Naive thymus-derived CD8-positive, alpha-beta T cell (primary cell): ENCODE measurements around the gene BEND3. TPM values are rescaled to one million over a fixed set of nuclear protein-coding genes. Genes with fewer than 3 reads are reported as not detected.

ENCODE experiments used
- ATAC-seq, 2 donors: fragments of 150-1000 bp; cut with Tn5 transposase in 1 of 2; sonication (Bioruptor Pico), chemical (Tn5 transposase) in 1 of 2; 1 replicate in 1 of 2; 2 replicates in 1 of 2; pipeline ENCODE4 v1.10.0; 2021; ENCODE audit warnings: mild to moderate bottlenecking in 2 of 2, moderate library complexity in 2 of 2
- POLR2A ChIA-PET: fragments of 350-600 bp; sonication (Branson Sonifier 250); formaldehyde crosslinking; loops from one replicate; lab custom pipeline; 2021; ENCODE audit warnings: antibody characterized with exemption; lab: Charles Lee
- DNase-seq, 10 donors: peaks; one replicate each; pipeline versions ENCODE4 v3.0.0 to v3.0.0-alpha.2; 2020 to 2022
- H3K27ac Mint-ChIP-seq, 10 donors: one replicate each; pipeline ENCODE4 v1.8.0; 2020 to 2022; ENCODE audit warnings: mild to moderate bottlenecking in 10 of 10, mixed read lengths in 10 of 10, moderate library complexity in 4 of 10, inconsistent platforms in 1 of 10
- H3K27me3 Mint-ChIP-seq, 5 donors: one replicate each; pipeline ENCODE4 v1.8.0; 2021 to 2022; ENCODE audit warnings: mixed read lengths in 5 of 5
- H3K36me3 Mint-ChIP-seq, 3 donors: one replicate each; pipeline ENCODE4 v1.8.0; 2020 to 2022; ENCODE audit warnings: mixed read lengths in 3 of 3, mild to moderate bottlenecking in 2 of 3, inconsistent platforms in 1 of 3
- H3K4me1 Mint-ChIP-seq, 4 donors: one replicate each; pipeline ENCODE4 v1.8.0; 2021 to 2022; ENCODE audit warnings: mixed read lengths in 4 of 4
- H3K4me3 Mint-ChIP-seq, 10 donors: one replicate each; pipeline ENCODE4 v1.8.0; 2020 to 2022; ENCODE audit warnings: mild to moderate bottlenecking in 10 of 10, mixed read lengths in 10 of 10, moderate library complexity in 6 of 10, inconsistent platforms in 1 of 10
- H3K9me3 Mint-ChIP-seq, 9 donors: one replicate each; pipeline ENCODE4 v1.8.0; 2020 to 2022; ENCODE audit warnings: mixed read lengths in 9 of 9, mild to moderate bottlenecking in 3 of 9, inconsistent platforms in 1 of 9, moderate library complexity in 1 of 9
- polyA plus RNA-seq, 3 donors: library from polyadenylated mRNA; unstranded; fragments of 300-500 nt; fragmentation: Illumina TruSeq; gene quantifications; one replicate each; pipeline ENCODE4 v1.2.3, GENCODE V29; 2021
- total RNA-seq, 8 experiments: library from RNA in 2 of 8; stranded (reverse) in 2 of 8; gene quantifications; one replicate each; pipeline ENCODE4 v1.2.3 and lab custom pipeline; 2021 to 2026

Gene BEND3
- total and polyA plus RNA-seq, 5 experiments from 2014 or later, result 0.25 to 2.0 (median 0.71) TPM

GRCh38 chr6:107116931-107117330 is 1.6 kb upstream of the BEND3 start:
- Mint-ChIP-seq H3K27ac (peak overlapping the region in 2 of 10 donors; percentile 5 to 46), H3K4me1 (peaks cover 5 to 21% (median 16%) of the 10 kb centered on the region in 4 donors), H3K36me3 (no peaks in the 10 kb centered on the region), H3K27me3 (peaks cover 0 to 3% (median 0%) of the 10 kb centered on the region in 5 donors), H3K4me3 (peak overlapping the region; percentile 0 to 92 (median 87)), H3K9me3 (no peaks in the 10 kb centered on the region)
- POLR2A ChIA-PET, result no interaction called here
- DNase-seq, result no peak
- ATAC-seq, result no peak

DNA sequence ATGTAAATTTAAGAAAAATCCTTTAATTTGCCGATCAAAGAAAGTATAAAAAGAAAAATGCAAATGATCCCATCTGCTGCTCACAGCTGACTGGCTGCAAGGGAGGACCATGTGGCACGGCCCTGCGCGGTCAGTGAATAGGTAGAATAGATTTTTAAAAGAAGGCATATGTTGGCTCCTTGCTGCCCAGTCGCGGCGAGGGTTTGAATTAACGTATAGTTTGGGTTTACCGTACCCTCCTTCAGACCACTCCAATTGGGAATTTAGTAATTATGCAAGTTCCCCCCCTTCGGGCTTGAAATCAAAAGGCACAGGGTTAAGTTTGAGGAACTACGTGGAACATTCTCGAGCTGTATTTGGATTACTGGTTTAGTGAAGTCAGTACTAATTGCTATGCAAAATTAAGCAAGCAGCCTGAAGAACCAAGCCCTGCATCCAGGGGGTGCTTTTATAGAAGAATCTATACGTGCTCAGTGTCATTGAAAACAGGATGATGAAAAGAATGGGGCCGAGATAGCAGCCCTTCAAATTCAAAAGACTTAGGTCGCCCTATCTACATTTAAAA is 1.1 kb upstream of the BEND3 start:
- peaks cover 5 to 21% (median 16%) of the 10 kb centered on the region in 4 donors for H3K4me1 Mint-ChIP-seq
- no peaks in the 10 kb centered on the region for H3K9me3 Mint-ChIP-seq
- peak overlapping the region; percentile 80 to 92 (median 87) for H3K4me3 Mint-ChIP-seq
- ATAC-seq (peak; percentile 13 to 41), DNase-seq (peak in 6 of 10 donors; percentile 1 to 32 (median 20))
- H3K27me3 Mint-ChIP-seq, result peaks cover 0 to 3% (median 0%) of the 10 kb centered on the region in 5 donors
- H3K27ac Mint-ChIP-seq, result peak overlapping the region in 5 of 10 donors; percentile 25 to 58 (median 45)
- no peaks in the 10 kb centered on the region for H3K36me3 Mint-ChIP-seq
- POLR2A ChIA-PET, result interaction anchor here (0.6 kb wide), 1 partner anchor 341 kb away, joined by 3 read pairs; no protein-coding TSS in a partner anchor

- H3K27ac Mint-ChIP-seq, result peak overlapping the region in 5 of 10 donors; percentile 45 to 82 (median 58)
- no peaks in the 10 kb centered on the region for H3K36me3 Mint-ChIP-seq
- H3K4me3 Mint-ChIP-seq, result peak overlapping the region; percentile 80 to 92 (median 87)
- peaks cover 0 to 3% (median 0%) of the 10 kb centered on the region in 5 donors for H3K27me3 Mint-ChIP-seq
- H3K4me1 Mint-ChIP-seq, result peaks cover 5 to 21% (median 16%) of the 10 kb centered on the region in 4 donors
- POLR2A ChIA-PET, result interaction anchor here (0.6 kb wide), 1 partner anchor 340 kb away, joined by 3 read pairs; no protein-coding TSS in a partner anchor
- peak; percentile 27 to 28 for ATAC-seq
- DNase-seq, result peak in 6 of 10 donors; percentile 5 to 30 (median 17)
- H3K9me3 Mint-ChIP-seq, result no peaks in the 10 kb centered on the region
Observed at GRCh38 chr6:107115695-107116327, 496 bp upstream of the BEND3 start.

DNA sequence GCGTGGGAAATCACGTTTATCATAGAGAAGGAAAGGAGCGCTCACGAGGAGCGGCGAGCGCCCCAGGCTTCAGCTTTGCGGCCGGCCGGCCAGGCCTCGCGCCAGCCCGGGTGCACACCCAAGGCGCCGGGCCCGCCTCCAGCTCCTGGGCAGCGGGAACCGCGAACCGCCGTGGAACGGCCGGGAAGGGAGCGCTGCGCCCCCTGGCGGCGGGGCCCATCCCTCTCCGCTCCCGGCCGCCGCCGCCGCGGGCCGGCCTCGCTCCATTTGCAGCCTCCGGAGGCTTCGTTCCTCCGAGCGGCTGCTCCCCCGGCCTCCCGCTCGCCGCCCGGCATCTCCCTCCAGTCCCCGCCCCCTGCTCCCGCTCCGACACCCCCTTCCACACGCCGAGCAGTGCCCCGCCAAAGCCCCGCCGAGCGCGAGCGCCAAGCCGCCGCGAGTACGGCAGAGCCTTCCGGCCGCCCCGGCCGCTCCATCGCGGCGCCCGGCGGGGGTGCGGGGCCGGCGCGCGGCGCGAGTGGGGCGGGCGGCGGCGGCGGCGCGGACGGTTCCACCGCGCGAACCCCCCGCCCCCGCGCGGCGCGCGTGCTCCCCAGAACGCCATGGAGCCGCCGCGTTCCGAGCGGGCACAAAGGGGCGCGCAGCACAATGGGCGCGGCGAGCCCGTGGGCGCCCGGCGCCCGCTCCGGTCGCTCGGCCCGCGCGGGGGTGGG is 946 bp downstream of the BEND3 start:
- Mint-ChIP-seq H3K27me3 (peaks cover 0 to 3% (median 0%) of the 10 kb centered on the region in 5 donors), H3K9me3 (no peaks in the 10 kb centered on the region), H3K36me3 (no peaks in the 10 kb centered on the region), H3K4me3 (peak overlapping the region; percentile 75 to 90 (median 80)), H3K27ac (peak overlapping the region in 2 of 10 donors; percentile 38 to 62), H3K4me1 (peaks cover 7 to 21% (median 16%) of the 10 kb centered on the region in 4 donors)
- POLR2A ChIA-PET, result interaction anchor here (0.5 kb wide), 1 partner anchor 737 kb away, joined by 3 read pairs; no protein-coding TSS in a partner anchor
- DNase-seq (peak; percentile 38 to 80 (median 68)), ATAC-seq (peak; percentile 68 to 69)

DNA sequence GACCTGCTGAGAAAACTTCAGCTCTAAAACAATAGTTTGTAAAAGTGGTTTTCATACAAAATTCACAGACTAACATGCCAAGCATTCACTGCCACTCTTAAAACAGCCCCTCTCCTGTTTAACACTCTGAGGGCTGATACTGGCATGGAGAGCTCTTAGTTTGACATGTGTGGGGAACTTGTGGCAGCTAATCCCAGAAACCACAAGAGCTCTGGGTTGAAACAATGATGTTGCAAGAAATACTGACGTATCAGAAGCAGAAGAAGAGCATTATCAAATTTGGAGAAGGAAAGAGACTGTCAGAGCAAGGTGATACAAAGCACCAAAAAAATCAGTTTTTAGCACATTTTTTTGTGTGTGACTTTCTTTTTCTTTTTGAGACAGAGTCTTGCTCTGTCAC is 5.1 kb downstream of the BEND3 start:
- Mint-ChIP-seq H3K4me1 (peaks cover 2 to 7% (median 6%) of the 10 kb centered on the region in 4 donors), H3K9me3 (no peaks in the 10 kb centered on the region), H3K27ac (peak overlapping the region in 2 of 10 donors; percentile 17 to 22), H3K27me3 (peaks cover 0 to 1% (median 0%) of the 10 kb centered on the region in 5 donors), H3K4me3 (no peak overlapping the region), H3K36me3 (peaks cover 0 to 1% (median 0%) of the 10 kb centered on the region in 3 donors)
- ATAC-seq (no peak), DNase-seq (no peak)
- POLR2A ChIA-PET, result no interaction called here

- ATAC-seq (no peak), DNase-seq (no peak)
- peak overlapping the region in 1 of 10 donors; percentile 1 for H3K27ac Mint-ChIP-seq
- H3K4me3 Mint-ChIP-seq, result no peak overlapping the region
- H3K4me1 Mint-ChIP-seq, result peaks cover 0 to 2% (median under 1%) of the 10 kb centered on the region in 4 donors
- H3K9me3 Mint-ChIP-seq, result no peaks in the 10 kb centered on the region
- POLR2A ChIA-PET, result no interaction called here
- H3K36me3 Mint-ChIP-seq, result peaks cover 0 to 1% (median 0%) of the 10 kb centered on the region in 3 donors
- H3K27me3 Mint-ChIP-seq, result peaks cover 0 to 1% (median 0%) of the 10 kb centered on the region in 5 donors
Observed at GRCh38 chr6:107108201-107108890, 7.0 kb downstream of the BEND3 start.

DNA sequence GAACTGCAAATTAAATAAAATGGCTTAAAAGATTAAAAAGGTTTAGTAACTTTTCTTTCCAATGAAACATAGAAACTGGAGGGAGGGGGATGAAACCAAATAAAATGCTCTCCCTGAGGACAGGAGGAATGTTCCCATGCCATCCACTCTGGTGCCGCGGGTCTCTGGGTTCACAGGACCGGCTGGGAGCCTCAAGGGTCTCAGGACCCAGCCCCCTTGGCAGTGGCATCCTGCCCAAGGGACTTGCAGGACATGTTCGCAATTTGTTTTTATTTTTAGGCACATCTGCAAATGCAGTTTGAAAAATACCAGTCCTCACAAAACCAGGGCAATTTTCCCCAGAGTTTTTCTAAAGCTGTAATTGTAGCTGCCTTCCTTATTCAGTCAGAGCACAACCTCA is 7.5 kb downstream of the BEND3 start:
- peaks cover 0 to 2% (median 0%) of the 10 kb centered on the region in 4 donors for H3K4me1 Mint-ChIP-seq
- H3K27ac Mint-ChIP-seq, result no peak overlapping the region
- H3K4me3 Mint-ChIP-seq, result no peak overlapping the region
- ATAC-seq, result no peak
- no peaks in the 10 kb centered on the region for H3K9me3 Mint-ChIP-seq
- H3K27me3 Mint-ChIP-seq, result peaks cover 0 to 1% (median 0%) of the 10 kb centered on the region in 5 donors
- POLR2A ChIA-PET, result no interaction called here
- DNase-seq, result no peak
- peaks cover 0 to 1% (median 0%) of the 10 kb centered on the region in 3 donors for H3K36me3 Mint-ChIP-seq

DNA sequence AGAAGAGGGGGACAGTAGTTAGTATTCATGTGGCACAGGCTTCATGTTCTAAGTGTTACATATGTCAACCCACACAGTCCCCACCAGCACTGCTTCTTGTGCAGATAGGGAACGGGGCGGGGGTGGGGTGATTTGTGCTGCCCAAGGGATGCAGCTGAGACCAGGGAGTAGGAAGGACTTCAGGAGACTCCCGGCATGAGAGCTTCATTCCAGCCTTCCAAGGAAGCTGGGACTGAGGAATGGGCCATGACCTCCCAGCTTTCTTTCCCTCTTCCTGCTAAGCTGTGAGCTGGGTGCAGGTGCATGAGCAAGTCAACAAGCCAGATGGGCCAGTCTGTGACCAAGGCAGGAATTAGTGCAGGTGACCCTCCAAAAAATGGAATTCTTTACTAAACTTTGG is 9.2 kb downstream of the BEND3 start:
- ATAC-seq (no peak), DNase-seq (no peak)
- no peak overlapping the region for H3K27ac Mint-ChIP-seq
- peaks cover 0 to 8% (median 0%) of the 10 kb centered on the region in 4 donors for H3K4me1 Mint-ChIP-seq
- no peaks in the 10 kb centered on the region for H3K9me3 Mint-ChIP-seq
- POLR2A ChIA-PET, result no interaction called here
- H3K36me3 Mint-ChIP-seq, result peaks cover 0 to 3% (median 1%) of the 10 kb centered on the region in 3 donors
- H3K27me3 Mint-ChIP-seq, result peaks cover 0 to 1% (median 0%) of the 10 kb centered on the region in 5 donors
- H3K4me3 Mint-ChIP-seq, result no peak overlapping the region

- ATAC-seq, result no peak
- Mint-ChIP-seq H3K36me3 (peaks cover 0 to 3% (median 1%) of the 10 kb centered on the region in 3 donors), H3K27ac (no peak overlapping the region), H3K4me3 (no peak overlapping the region), H3K9me3 (no peaks in the 10 kb centered on the region), H3K4me1 (peaks cover 0 to 8% (median 0%) of the 10 kb centered on the region in 4 donors), H3K27me3 (peaks cover 0 to 1% (median 0%) of the 10 kb centered on the region in 5 donors)
- no peak for DNase-seq
- POLR2A ChIA-PET, result no interaction called here
Observed at GRCh38 chr6:107105511-107106116, 9.7 kb downstream of the BEND3 start.

DNA sequence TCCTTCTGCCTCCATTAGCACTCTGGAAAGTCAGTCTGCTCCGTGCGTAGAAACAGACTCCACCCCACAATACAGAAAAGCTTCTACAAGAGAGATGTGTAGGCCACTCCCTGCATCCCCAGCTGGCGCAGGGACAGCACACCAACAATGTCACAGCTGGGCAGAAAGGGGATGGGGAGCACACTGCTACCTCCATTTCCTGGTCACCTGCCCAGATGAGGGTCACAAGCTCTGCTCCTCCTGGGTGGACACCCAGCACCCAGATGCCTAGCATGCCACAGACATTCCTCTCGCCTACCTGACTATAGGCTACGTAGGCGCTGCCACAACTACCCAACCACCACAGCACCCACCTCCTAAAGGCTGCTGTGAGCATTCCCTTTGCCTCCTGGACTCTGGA is 12.2 kb downstream of the BEND3 start:
- H3K36me3 Mint-ChIP-seq, result peaks cover 0 to 3% (median 1%) of the 10 kb centered on the region in 3 donors
- POLR2A ChIA-PET, result no interaction called here

GRCh38 chr6:107102414-107102805 is 12.9 kb downstream of the BEND3 start:
- no peak for ATAC-seq
- Mint-ChIP-seq H3K4me1 (peaks cover 0 to 6% (median 5%) of the 10 kb centered on the region in 4 donors), H3K27ac (no peak overlapping the region), H3K27me3 (no peaks in the 10 kb centered on the region), H3K36me3 (peaks cover 0 to 8% (median 3%) of the 10 kb centered on the region in 3 donors), H3K4me3 (no peak overlapping the region), H3K9me3 (no peaks in the 10 kb centered on the region)
- POLR2A ChIA-PET, result no interaction called here
- DNase-seq, result no peak

More for the DNA sequence above, 12.2 kb downstream of the BEND3 start:
- DNase-seq, result no peak
- ATAC-seq, result no peak
- Mint-ChIP-seq H3K9me3 (no peaks in the 10 kb centered on the region), H3K27me3 (no peaks in the 10 kb centered on the region), H3K4me3 (no peak overlapping the region), H3K27ac (no peak overlapping the region), H3K4me1 (peaks cover 0 to 6% (median 5%) of the 10 kb centered on the region in 4 donors)
